Measurements from ENCODE around the gene NUP214. TPM values are rescaled to one million over a fixed set of nuclear protein-coding genes. Genes with fewer than 3 reads are reported as not detected.

NUP214 gene
- polyA plus RNA-seq, 2 donors = 22.3 to 31.3 TPM

DNA sequence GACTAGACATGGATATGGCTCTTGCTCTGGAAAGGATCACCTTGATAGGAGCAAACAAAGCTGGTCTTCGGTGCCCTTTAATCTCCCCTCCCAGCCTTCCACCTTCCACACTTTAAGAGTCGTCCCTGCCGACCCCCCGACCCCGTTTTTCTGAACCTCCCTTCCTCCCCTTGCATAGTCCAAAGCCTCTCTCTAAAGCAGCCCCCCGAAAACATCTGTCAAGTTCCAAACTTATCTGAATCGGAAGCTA, 423 bp upstream of the NUP214 start:
- peaks cover 0 to 2% of the 10 kb centered on the region in 2 donors for H3K4me1 ChIP-seq (ENCODE audit: control insufficient read depth in 2 of 2, insufficient read depth in 2 of 2, low read length in 1 of 2)
- no peaks in the 10 kb centered on the region for H3K27me3 ChIP-seq (ENCODE audit: control insufficient read depth in 1 of 2, insufficient read depth in 2 of 2, low read length in 2 of 2)
- peak overlapping the region; percentile 91 to 93 for H3K4me3 ChIP-seq (ENCODE audit: low read depth in 1 of 2, low read length in 2 of 2)
- no peaks in the 10 kb centered on the region for H3K9me3 ChIP-seq (ENCODE audit: control insufficient read depth in 2 of 2, insufficient read depth in 1 of 2, low read depth in 1 of 2, low read length in 1 of 2)
- H3K36me3 ChIP-seq (ENCODE audit: control insufficient read depth in 2 of 2, insufficient read depth in 2 of 2, low read length in 1 of 2) = peaks cover 3 to 9% of the 10 kb centered on the region in 2 donors
- peak overlapping the region; percentile 66 to 86 for H3K27ac ChIP-seq (ENCODE audit: low read depth in 2 of 2, low read length in 1 of 2)
- 1 to 2% methylated on average over 7 of the region's 7 CpGs for WGBS, 2 donors

DNA sequence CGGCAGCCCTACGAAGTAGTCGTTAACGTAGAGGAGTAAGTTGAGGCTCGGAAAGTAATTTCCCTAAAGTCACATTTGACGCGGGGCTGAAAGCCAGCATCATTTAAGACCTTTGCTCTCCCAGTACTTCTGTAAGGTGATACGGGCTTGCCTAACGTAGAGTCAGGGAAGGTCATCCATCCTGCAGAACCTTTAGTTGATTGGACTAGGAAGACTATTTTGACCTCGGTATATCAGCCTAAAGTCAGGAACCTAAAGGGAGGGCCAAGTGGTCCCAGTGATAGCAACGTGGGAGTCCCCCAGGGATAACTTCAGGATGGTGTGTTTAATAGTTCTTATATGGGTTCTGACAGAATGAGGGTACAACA, 657 bp downstream of the NUP214 start:
- H3K4me3 ChIP-seq (ENCODE audit: low read depth in 1 of 2, low read length in 2 of 2) = peak overlapping the region; percentile 91 to 93
- peaks cover 0 to 2% of the 10 kb centered on the region in 2 donors for H3K4me1 ChIP-seq (ENCODE audit: control insufficient read depth in 2 of 2, insufficient read depth in 2 of 2, low read length in 1 of 2)
- H3K36me3 ChIP-seq (ENCODE audit: control insufficient read depth in 2 of 2, insufficient read depth in 2 of 2, low read length in 1 of 2) = peaks cover 3 to 6% of the 10 kb centered on the region in 2 donors
- H3K27me3 ChIP-seq (ENCODE audit: control insufficient read depth in 1 of 2, insufficient read depth in 2 of 2, low read length in 2 of 2) = no peaks in the 10 kb centered on the region
- WGBS, 2 donors = 0 to 1% methylated on average over 11 of the region's 11 CpGs
- peak overlapping the region; percentile 89 to 90 for H3K27ac ChIP-seq (ENCODE audit: low read depth in 2 of 2, low read length in 1 of 2)
- H3K9me3 ChIP-seq (ENCODE audit: control insufficient read depth in 2 of 2, insufficient read depth in 1 of 2, low read depth in 1 of 2, low read length in 1 of 2) = no peaks in the 10 kb centered on the region

GRCh38 chr9:131129183-131129582, 3.8 kb downstream of the NUP214 start:
- H3K36me3 ChIP-seq (ENCODE audit: control insufficient read depth in 2 of 2, insufficient read depth in 2 of 2, low read length in 1 of 2) = peaks cover 9 to 13% of the 10 kb centered on the region in 2 donors
- no peak overlapping the region for H3K4me3 ChIP-seq (ENCODE audit: low read depth in 1 of 2, low read length in 2 of 2)
- H3K27me3 ChIP-seq (ENCODE audit: control insufficient read depth in 1 of 2, insufficient read depth in 2 of 2, low read length in 2 of 2) = no peaks in the 10 kb centered on the region
- H3K4me1 ChIP-seq (ENCODE audit: control insufficient read depth in 2 of 2, insufficient read depth in 2 of 2, low read length in 1 of 2) = peaks cover 0 to 2% of the 10 kb centered on the region in 2 donors
- H3K27ac ChIP-seq (ENCODE audit: low read depth in 2 of 2, low read length in 1 of 2) = no peak overlapping the region
- WGBS, 2 donors = 79 to 85% methylated on average over 3 of the region's 3 CpGs
- H3K9me3 ChIP-seq (ENCODE audit: control insufficient read depth in 2 of 2, insufficient read depth in 1 of 2, low read depth in 1 of 2, low read length in 1 of 2) = no peaks in the 10 kb centered on the region

GRCh38 chr9:131138676-131139075, 13.3 kb downstream of the NUP214 start:
- Histone ChIP-seq H3K4me3 (ENCODE audit: low read depth in 1 of 2, low read length in 2 of 2) (no peak overlapping the region), H3K9me3 (ENCODE audit: control insufficient read depth in 2 of 2, insufficient read depth in 1 of 2, low read depth in 1 of 2, low read length in 1 of 2) (no peaks in the 10 kb centered on the region), H3K27ac (ENCODE audit: low read depth in 2 of 2, low read length in 1 of 2) (no peak overlapping the region), H3K36me3 (ENCODE audit: control insufficient read depth in 2 of 2, insufficient read depth in 2 of 2, low read length in 1 of 2) (peaks cover 26 to 33% of the 10 kb centered on the region in 2 donors), H3K27me3 (ENCODE audit: control insufficient read depth in 1 of 2, insufficient read depth in 2 of 2, low read length in 2 of 2) (no peaks in the 10 kb centered on the region), H3K4me1 (ENCODE audit: control insufficient read depth in 2 of 2, insufficient read depth in 2 of 2, low read length in 1 of 2) (no peaks in the 10 kb centered on the region)
- WGBS, 2 donors = 83 to 98% methylated on average over 2 of the region's 2 CpGs

DNA sequence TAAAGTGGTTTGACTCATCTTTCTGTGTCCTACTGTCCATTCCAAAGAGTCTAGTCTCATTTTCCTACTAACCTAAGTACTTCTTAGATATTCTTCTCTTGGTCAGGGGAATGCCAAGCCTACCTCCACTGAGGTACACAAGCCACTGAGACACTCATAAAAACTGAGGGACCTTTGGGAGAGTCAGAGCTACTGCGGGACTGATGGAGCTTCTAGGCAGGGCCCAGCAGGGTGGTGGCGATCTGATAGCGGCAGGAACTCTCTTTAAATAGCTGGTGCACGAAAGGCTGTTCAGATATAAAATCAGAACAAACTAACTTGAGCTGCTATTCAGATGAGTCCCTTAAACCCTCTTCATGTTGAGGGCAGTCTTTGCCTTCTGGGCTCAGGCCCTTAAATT, 14.7 kb downstream of the NUP214 start:
- H3K4me1 ChIP-seq (ENCODE audit: control insufficient read depth in 2 of 2, insufficient read depth in 2 of 2, low read length in 1 of 2) = no peaks in the 10 kb centered on the region
- H3K36me3 ChIP-seq (ENCODE audit: control insufficient read depth in 2 of 2, insufficient read depth in 2 of 2, low read length in 1 of 2) = peaks cover 23 to 33% of the 10 kb centered on the region in 2 donors
- no peaks in the 10 kb centered on the region for H3K27me3 ChIP-seq (ENCODE audit: control insufficient read depth in 1 of 2, insufficient read depth in 2 of 2, low read length in 2 of 2)
- no peaks in the 10 kb centered on the region for H3K9me3 ChIP-seq (ENCODE audit: control insufficient read depth in 2 of 2, insufficient read depth in 1 of 2, low read depth in 1 of 2, low read length in 1 of 2)
- 94 to 96% methylated on average over 4 of the region's 4 CpGs for WGBS, 2 donors
- no peak overlapping the region for H3K27ac ChIP-seq (ENCODE audit: low read depth in 2 of 2, low read length in 1 of 2)
- H3K4me3 ChIP-seq (ENCODE audit: low read depth in 1 of 2, low read length in 2 of 2) = no peak overlapping the region

DNA sequence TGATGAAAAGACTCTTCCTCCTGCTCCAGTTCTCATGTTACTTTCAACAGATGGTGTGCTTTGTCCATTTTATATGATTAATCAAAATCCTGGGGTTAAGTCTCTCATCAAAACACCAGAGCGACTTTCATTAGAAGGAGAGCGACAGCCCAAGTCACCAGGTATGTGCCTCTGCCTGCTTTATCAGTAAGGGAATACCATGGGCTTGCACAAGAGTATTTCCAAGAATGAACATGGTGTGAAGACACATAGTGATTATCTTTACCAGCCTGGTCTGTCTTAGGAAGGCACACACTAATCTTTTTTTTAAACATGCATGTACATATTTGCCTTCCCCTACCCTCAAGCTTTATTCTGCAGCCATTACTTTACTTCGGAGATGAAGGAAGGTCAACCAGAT, 15.2 kb downstream of the NUP214 start:
- H3K9me3 ChIP-seq (ENCODE audit: control insufficient read depth in 2 of 2, insufficient read depth in 1 of 2, low read depth in 1 of 2, low read length in 1 of 2) = no peaks in the 10 kb centered on the region
- H3K4me1 ChIP-seq (ENCODE audit: control insufficient read depth in 2 of 2, insufficient read depth in 2 of 2, low read length in 1 of 2) = no peaks in the 10 kb centered on the region
- no peak overlapping the region for H3K4me3 ChIP-seq (ENCODE audit: low read depth in 1 of 2, low read length in 2 of 2)
- no peak overlapping the region for H3K27ac ChIP-seq (ENCODE audit: low read depth in 2 of 2, low read length in 1 of 2)
- H3K27me3 ChIP-seq (ENCODE audit: control insufficient read depth in 1 of 2, insufficient read depth in 2 of 2, low read length in 2 of 2) = no peaks in the 10 kb centered on the region
- 93 to 95% methylated on average over 3 of the region's 3 CpGs for WGBS, 2 donors
- peaks cover 26 to 36% of the 10 kb centered on the region in 2 donors for H3K36me3 ChIP-seq (ENCODE audit: control insufficient read depth in 2 of 2, insufficient read depth in 2 of 2, low read length in 1 of 2)

- Histone ChIP-seq H3K4me3 (ENCODE audit: low read depth in 1 of 2, low read length in 2 of 2) (no peak overlapping the region), H3K9me3 (ENCODE audit: control insufficient read depth in 2 of 2, insufficient read depth in 1 of 2, low read depth in 1 of 2, low read length in 1 of 2) (no peaks in the 10 kb centered on the region), H3K36me3 (ENCODE audit: control insufficient read depth in 2 of 2, insufficient read depth in 2 of 2, low read length in 1 of 2) (peaks cover 21 to 33% of the 10 kb centered on the region in 2 donors), H3K4me1 (ENCODE audit: control insufficient read depth in 2 of 2, insufficient read depth in 2 of 2, low read length in 1 of 2) (no peaks in the 10 kb centered on the region), H3K27ac (ENCODE audit: low read depth in 2 of 2, low read length in 1 of 2) (no peak overlapping the region), H3K27me3 (ENCODE audit: control insufficient read depth in 1 of 2, insufficient read depth in 2 of 2, low read length in 2 of 2) (no peaks in the 10 kb centered on the region)
- 97 to 98% methylated on average over 3 of the region's 3 CpGs for WGBS, 2 donors
Measured at GRCh38 chr9:131142160-131142559, 16.8 kb downstream of the NUP214 start.

DNA sequence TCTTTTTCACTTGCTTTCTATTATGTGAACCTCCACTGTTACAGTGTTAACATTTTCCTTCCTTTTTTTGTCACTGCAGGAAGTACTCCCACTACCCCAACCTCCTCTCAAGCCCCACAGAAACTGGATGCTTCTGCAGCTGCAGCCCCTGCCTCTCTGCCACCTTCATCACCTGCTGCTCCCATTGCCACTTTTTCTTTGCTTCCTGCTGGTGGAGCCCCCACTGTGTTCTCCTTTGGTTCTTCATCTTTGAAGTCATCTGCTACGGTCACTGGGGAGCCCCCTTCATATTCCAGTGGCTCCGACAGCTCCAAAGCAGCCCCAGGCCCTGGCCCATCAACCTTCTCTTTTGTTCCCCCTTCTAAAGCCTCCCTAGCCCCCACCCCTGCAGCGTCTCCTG, 18.8 kb downstream of the NUP214 start:
- Histone ChIP-seq H3K27me3 (ENCODE audit: control insufficient read depth in 1 of 2, insufficient read depth in 2 of 2, low read length in 2 of 2) (no peaks in the 10 kb centered on the region), H3K36me3 (ENCODE audit: control insufficient read depth in 2 of 2, insufficient read depth in 2 of 2, low read length in 1 of 2) (peaks cover 26 to 37% of the 10 kb centered on the region in 2 donors), H3K27ac (ENCODE audit: low read depth in 2 of 2, low read length in 1 of 2) (no peak overlapping the region), H3K4me3 (ENCODE audit: low read depth in 1 of 2, low read length in 2 of 2) (no peak overlapping the region), H3K9me3 (ENCODE audit: control insufficient read depth in 2 of 2, insufficient read depth in 1 of 2, low read depth in 1 of 2, low read length in 1 of 2) (no peaks in the 10 kb centered on the region), H3K4me1 (ENCODE audit: control insufficient read depth in 2 of 2, insufficient read depth in 2 of 2, low read length in 1 of 2) (no peaks in the 10 kb centered on the region)
- WGBS, 2 donors = 81 to 82% methylated on average over 3 of the region's 3 CpGs

GRCh38 chr9:131145245-131145644, 19.9 kb downstream of the NUP214 start:
- no peak overlapping the region for H3K27ac ChIP-seq (ENCODE audit: low read depth in 2 of 2, low read length in 1 of 2)
- no peaks in the 10 kb centered on the region for H3K4me1 ChIP-seq (ENCODE audit: control insufficient read depth in 2 of 2, insufficient read depth in 2 of 2, low read length in 1 of 2)
- H3K4me3 ChIP-seq (ENCODE audit: low read depth in 1 of 2, low read length in 2 of 2) = no peak overlapping the region
- no peaks in the 10 kb centered on the region for H3K9me3 ChIP-seq (ENCODE audit: control insufficient read depth in 2 of 2, insufficient read depth in 1 of 2, low read depth in 1 of 2, low read length in 1 of 2)
- no peaks in the 10 kb centered on the region for H3K27me3 ChIP-seq (ENCODE audit: control insufficient read depth in 1 of 2, insufficient read depth in 2 of 2, low read length in 2 of 2)
- WGBS, 2 donors = 80 to 83% methylated on average over 2 of the region's 2 CpGs
- peaks cover 31 to 38% of the 10 kb centered on the region in 2 donors for H3K36me3 ChIP-seq (ENCODE audit: control insufficient read depth in 2 of 2, insufficient read depth in 2 of 2, low read length in 1 of 2)

DNA sequence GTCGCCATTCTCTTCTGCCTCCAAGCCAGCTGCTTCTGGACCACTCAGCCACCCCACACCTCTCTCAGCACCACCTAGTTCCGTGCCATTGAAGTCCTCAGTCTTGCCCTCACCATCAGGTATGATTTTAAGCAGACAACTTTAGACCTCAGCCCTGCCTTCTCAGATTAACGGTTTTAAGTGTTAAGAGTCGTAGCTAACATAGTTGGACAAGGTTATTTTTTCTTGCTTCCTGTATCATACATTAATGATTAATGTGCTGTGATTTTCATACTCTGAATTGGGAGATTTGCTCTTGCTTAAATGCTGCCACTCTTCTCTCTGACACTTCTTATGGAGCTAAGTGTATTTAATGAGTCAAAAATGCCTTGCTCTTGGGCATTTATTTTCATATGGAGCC, 20.8 kb downstream of the NUP214 start:
- Histone ChIP-seq H3K4me1 (ENCODE audit: control insufficient read depth in 2 of 2, insufficient read depth in 2 of 2, low read length in 1 of 2) (no peaks in the 10 kb centered on the region), H3K36me3 (ENCODE audit: control insufficient read depth in 2 of 2, insufficient read depth in 2 of 2, low read length in 1 of 2) (peaks cover 33 to 34% of the 10 kb centered on the region in 2 donors), H3K27ac (ENCODE audit: low read depth in 2 of 2, low read length in 1 of 2) (no peak overlapping the region), H3K4me3 (ENCODE audit: low read depth in 1 of 2, low read length in 2 of 2) (no peak overlapping the region), H3K9me3 (ENCODE audit: control insufficient read depth in 2 of 2, insufficient read depth in 1 of 2, low read depth in 1 of 2, low read length in 1 of 2) (no peaks in the 10 kb centered on the region), H3K27me3 (ENCODE audit: control insufficient read depth in 1 of 2, insufficient read depth in 2 of 2, low read length in 2 of 2) (no peaks in the 10 kb centered on the region)
- 94 to 96% methylated on average over 4 of the region's 4 CpGs for WGBS, 2 donors
